RWPE2 (cell line): ENCODE data around the gene ESR1.
"Not testable (repeated sequence)": the region's sequence is repeated elsewhere in the genome, so short reads cannot be mapped to it uniquely, and the experiment has no call there.

Experiments
- ATAC-seq: fragments of 200-7000 bp; cut with Tn5 transposase; 3 replicates; pipeline ENCODE4 v1.9.1; 2021; ENCODE audit warnings: low read depth
- DNase-seq: peaks from one replicate; pipeline ENCODE4 v3.0.0-alpha.2; 2020; ENCODE audit warnings: low spot score
- H3K27ac ChIP-seq: fragments of 450-650 bp; 2 replicates; pipeline ENCODE4 v1.5.1; 2017; ENCODE audit warnings: mild to moderate bottlenecking; ENCODE audit not compliant: poor library complexity, severe bottlenecking
- H3K27me3 ChIP-seq: fragments of 250-450 bp; sonication (Bioruptor Pico); 2 replicates; pipeline ENCODE4 v1.5.1; 2021; ENCODE audit warnings: mild to moderate bottlenecking, moderate library complexity; ENCODE audit not compliant: insufficient read depth, poor library complexity, severe bottlenecking
- H3K36me3 ChIP-seq: fragments of 250-450 bp; sonication (Bioruptor Pico); 2 replicates; pipeline ENCODE4 v1.5.1; 2020; ENCODE audit warnings: low read depth, mild to moderate bottlenecking, moderate library complexity
- H3K4me1 ChIP-seq: fragments of 250-450 bp; sonication (Bioruptor Pico); 2 replicates; pipeline ENCODE4 v1.5.1; 2021; ENCODE audit warnings: mild to moderate bottlenecking, moderate library complexity; ENCODE audit not compliant: insufficient read depth, poor library complexity, severe bottlenecking
- H3K4me3 ChIP-seq: fragments of 250-450 bp; sonication (Bioruptor Pico); 2 replicates; pipeline ENCODE4 v1.5.1; 2021; ENCODE audit warnings: mild to moderate bottlenecking, moderate library complexity; ENCODE audit not compliant: severe bottlenecking
- H3K9me3 ChIP-seq: fragments of 250-450 bp; sonication (Bioruptor Pico); 2 replicates; pipeline ENCODE4 v1.5.1; 2021; ENCODE audit warnings: mild to moderate bottlenecking, moderate library complexity; ENCODE audit not compliant: severe bottlenecking
- TF ChIP-seq, protein P1 (sequence below): fragments of 450-650 bp; IDR thresholded peaks from one replicate; pipeline ENCODE4 v1.5.1; 2017; ENCODE audit warnings: mild to moderate bottlenecking, moderate library complexity; ENCODE audit not compliant: poor library complexity, severe bottlenecking

ESR1 gene

GRCh38 chr6:151899796-151900195 lies 92.3 kb downstream of the ESR1 start:
- Histone ChIP-seq H3K27ac (peak overlapping the region; percentile 99), H3K4me1 (peaks cover 25% of the 10 kb centered on the region)
- H3K27me3 ChIP-seq, H3K4me3 ChIP-seq, DNase-seq, H3K36me3 ChIP-seq, ATAC-seq, H3K9me3 ChIP-seq: not testable (repeated sequence)

GRCh38 chr6:151900256-151900655 lies 92.8 kb downstream of the ESR1 start:
- DNase-seq (no peak), ATAC-seq (no peak)
- H3K27ac ChIP-seq, result peak overlapping the region; percentile 99
- TF ChIP-seq, protein P1, sequence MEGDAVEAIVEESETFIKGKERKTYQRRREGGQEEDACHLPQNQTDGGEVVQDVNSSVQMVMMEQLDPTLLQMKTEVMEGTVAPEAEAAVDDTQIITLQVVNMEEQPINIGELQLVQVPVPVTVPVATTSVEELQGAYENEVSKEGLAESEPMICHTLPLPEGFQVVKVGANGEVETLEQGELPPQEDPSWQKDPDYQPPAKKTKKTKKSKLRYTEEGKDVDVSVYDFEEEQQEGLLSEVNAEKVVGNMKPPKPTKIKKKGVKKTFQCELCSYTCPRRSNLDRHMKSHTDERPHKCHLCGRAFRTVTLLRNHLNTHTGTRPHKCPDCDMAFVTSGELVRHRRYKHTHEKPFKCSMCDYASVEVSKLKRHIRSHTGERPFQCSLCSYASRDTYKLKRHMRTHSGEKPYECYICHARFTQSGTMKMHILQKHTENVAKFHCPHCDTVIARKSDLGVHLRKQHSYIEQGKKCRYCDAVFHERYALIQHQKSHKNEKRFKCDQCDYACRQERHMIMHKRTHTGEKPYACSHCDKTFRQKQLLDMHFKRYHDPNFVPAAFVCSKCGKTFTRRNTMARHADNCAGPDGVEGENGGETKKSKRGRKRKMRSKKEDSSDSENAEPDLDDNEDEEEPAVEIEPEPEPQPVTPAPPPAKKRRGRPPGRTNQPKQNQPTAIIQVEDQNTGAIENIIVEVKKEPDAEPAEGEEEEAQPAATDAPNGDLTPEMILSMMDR, result no peak
- no peak overlapping the region for H3K4me3 ChIP-seq
- no peaks in the 10 kb centered on the region for H3K27me3 ChIP-seq
- no peaks in the 10 kb centered on the region for H3K36me3 ChIP-seq
- peaks cover 25% of the 10 kb centered on the region for H3K4me1 ChIP-seq
- peaks cover 5% of the 10 kb centered on the region for H3K9me3 ChIP-seq

DNA sequence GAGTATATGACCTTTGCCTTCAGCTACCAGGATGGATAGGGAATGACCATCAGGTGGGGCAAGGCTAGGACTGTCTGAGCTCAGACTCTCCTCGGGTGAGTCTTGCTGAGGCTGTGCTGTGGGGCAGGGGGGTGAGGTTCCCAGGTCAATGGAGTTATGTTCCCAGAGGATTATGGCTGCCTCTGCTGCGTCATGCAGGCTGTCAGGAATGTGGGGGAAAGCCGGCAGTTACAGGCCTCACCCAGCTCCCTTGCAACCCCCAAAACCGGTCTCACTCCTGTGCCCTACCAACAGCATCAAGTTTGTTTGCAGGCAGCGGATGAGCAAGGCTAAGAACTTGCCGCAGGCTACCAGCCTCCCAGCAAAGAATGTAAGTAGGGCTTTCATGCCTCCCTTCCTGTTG lies 93.5 kb downstream of the ESR1 start:
- H3K4me1 ChIP-seq, result peaks cover 25% of the 10 kb centered on the region
- ATAC-seq, result peak; percentile 94
- no peaks in the 10 kb centered on the region for H3K36me3 ChIP-seq
- DNase-seq, result peak; percentile 98
- H3K27ac ChIP-seq, result peak overlapping the region; percentile 99
- H3K27me3 ChIP-seq, result no peaks in the 10 kb centered on the region
- H3K4me3 ChIP-seq, result no peak overlapping the region
- TF ChIP-seq, protein P1, result no peak
- H3K9me3 ChIP-seq, result peaks cover 5% of the 10 kb centered on the region

- DNase-seq, result no peak
- TF ChIP-seq, protein P1, result no peak
- H3K9me3 ChIP-seq, result no peaks in the 10 kb centered on the region
These were observed 97.1 kb downstream of the ESR1 start for GRCh38 chr6:151904631-151905030.

GRCh38 chr6:151905072-151905471 lies 97.6 kb downstream of the ESR1 start:
- Histone ChIP-seq H3K4me3 (no peak overlapping the region), H3K9me3 (no peaks in the 10 kb centered on the region), H3K4me1 (peaks cover 29% of the 10 kb centered on the region), H3K27me3 (no peaks in the 10 kb centered on the region), H3K36me3 (no peaks in the 10 kb centered on the region), H3K27ac (no peak overlapping the region)
- no peak for DNase-seq
- TF ChIP-seq, protein P1, result no peak
- no peak for ATAC-seq

More at GRCh38 chr6:151904631-151905030, 97.1 kb downstream of the ESR1 start:
- peaks cover 32% of the 10 kb centered on the region for H3K4me1 ChIP-seq
- no peak overlapping the region for H3K4me3 ChIP-seq
- no peak for ATAC-seq
- H3K36me3 ChIP-seq, result no peaks in the 10 kb centered on the region
- no peak overlapping the region for H3K27ac ChIP-seq
- no peaks in the 10 kb centered on the region for H3K27me3 ChIP-seq
